HFFc6 (cell line): ENCODE measurements around the gene DDOST. TPM values are rescaled to one million over a fixed set of nuclear protein-coding genes. Genes with fewer than 3 reads are reported as not detected.

Source experiments
- DNase-seq: peaks from one replicate; pipeline ENCODE4 v3.0.0-alpha.2; 2018
- H3K27ac Mint-ChIP-seq: 2 replicates; pipeline ENCODE4 v1.8.0; 2020; ENCODE audit warnings: mild to moderate bottlenecking, mixed read lengths
- H3K27me3 Mint-ChIP-seq: 2 replicates; pipeline ENCODE4 v1.8.0; 2021; ENCODE audit warnings: mild to moderate bottlenecking, moderate library complexity, mixed read lengths; ENCODE audit not compliant: insufficient read depth
- H3K36me3 Mint-ChIP-seq: 2 replicates; pipeline ENCODE4 v1.8.0; 2021; ENCODE audit warnings: low read depth, mixed read lengths
- H3K4me1 Mint-ChIP-seq: 2 replicates; pipeline ENCODE4 v1.8.0; 2020; ENCODE audit warnings: low read depth, mixed read lengths
- H3K4me3 Mint-ChIP-seq: 2 replicates; pipeline ENCODE4 v1.8.0; 2020; ENCODE audit warnings: mild to moderate bottlenecking, moderate library complexity, mixed read lengths
- H3K9me3 Mint-ChIP-seq: 2 replicates; pipeline ENCODE4 v1.8.0; 2020; ENCODE audit warnings: mild to moderate bottlenecking, mixed read lengths
- CTCF ChIP-seq: fragments of 200-600 bp; sonication (generic); IDR thresholded peaks from 2 replicates; pipeline ENCODE4 v1.5.0; 2021; ENCODE audit warnings: antibody characterized with exemption, mild to moderate bottlenecking
- total RNA-seq, 6 experiments: library from RNA; stranded (reverse); fragmentation: NEBNext Ultra II Directional; extraction: Animal tissue kit (Norgen Biotek cat#: 25700); gene quantifications; 2 replicates in 1 of 6; 3 replicates in 5 of 6; pipeline ENCODE4 v1.2.3, GENCODE V29; 2021

Gene DDOST
- total RNA-seq, 6 experiments from 2014 or later: 266 to 291 (median 281) TPM

- peak; percentile 16 for DNase-seq
- H3K9me3 Mint-ChIP-seq: no peaks in the 10 kb centered on the region
- peaks cover 37% of the 10 kb centered on the region for H3K4me1 Mint-ChIP-seq
- peaks cover 13% of the 10 kb centered on the region for H3K36me3 Mint-ChIP-seq
- H3K27ac Mint-ChIP-seq: peak overlapping the region; percentile 56
- TF ChIP-seq CTCF: no peak
- peaks cover 2% of the 10 kb centered on the region for H3K27me3 Mint-ChIP-seq
- peak overlapping the region; percentile 91 for H3K4me3 Mint-ChIP-seq
These were observed 26.5 kb downstream of the DDOST start for GRCh38 chr1:20634594-20635084.

- DNase-seq: no peak
- Mint-ChIP-seq H3K36me3 (peaks cover 14% of the 10 kb centered on the region), H3K27me3 (peaks cover 2% of the 10 kb centered on the region), H3K4me1 (peaks cover 37% of the 10 kb centered on the region), H3K9me3 (no peaks in the 10 kb centered on the region; the same call in 1 of the 2 replicates), H3K27ac (peak overlapping the region; percentile 38; the same call in 1 of the 2 replicates), H3K4me3 (peak overlapping the region; percentile 91)
- no peak for TF ChIP-seq CTCF
These were observed 27.0 kb downstream of the DDOST start for GRCh38 chr1:20634065-20634593.

GRCh38 chr1:20633190-20634064, 27.7 kb downstream of the DDOST start, which contains the start of gene PINK1:
TSS of gene PINK1 (plus strand) at chr1:20633458. CDS start at chr1:20633549, 91 bp downstream.
- Mint-ChIP-seq H3K27me3 (peaks cover 2% of the 10 kb centered on the region), H3K9me3 (no peaks in the 10 kb centered on the region; the same call in 1 of the 2 replicates), H3K27ac (peak within 1 kb of the TSS; percentile 74), H3K4me3 (peak within 1 kb of the TSS; percentile 91), H3K36me3 (peaks cover 11% of the 10 kb centered on the region; the same call in 1 of the 2 replicates), H3K4me1 (peaks cover 37% of the 10 kb centered on the region)
- TF ChIP-seq CTCF: peak; percentile 99
- DNase-seq: peak; percentile 58

- no peak for DNase-seq
- TF ChIP-seq CTCF: no peak
- Mint-ChIP-seq H3K36me3 (0 out of 2 replicates have a peak, but pooled peaks cover 7% of the 10 kb centered on the region), H3K4me1 (peaks cover 39% of the 10 kb centered on the region), H3K27me3 (no peaks in the 10 kb centered on the region; the same call in 1 of the 2 replicates), H3K9me3 (no peaks in the 10 kb centered on the region; the same call in 1 of the 2 replicates), H3K4me3 (peak overlapping the region; percentile 81), H3K27ac (no peak overlapping the region)
These were observed 28.8 kb downstream of the DDOST start for GRCh38 chr1:20632386-20632785.

- no peaks in the 10 kb centered on the region; the same call in 1 of the 2 replicates for H3K27me3 Mint-ChIP-seq
- H3K9me3 Mint-ChIP-seq: no peaks in the 10 kb centered on the region; the same call in 1 of the 2 replicates
- H3K27ac Mint-ChIP-seq: no peak overlapping the region
- DNase-seq: no peak
- peaks cover 40% of the 10 kb centered on the region for H3K4me1 Mint-ChIP-seq
- H3K36me3 Mint-ChIP-seq: 0 out of 2 replicates have a peak, but pooled peaks cover 10% of the 10 kb centered on the region
- TF ChIP-seq CTCF: no peak
- H3K4me3 Mint-ChIP-seq: no peak overlapping the region
These were observed 30.4 kb downstream of the DDOST start for GRCh38 chr1:20630729-20631128.
